GM12801 (cell line): ENCODE measurements around the gene CAMTA1.

Experiments used
- CTCF ChIP-seq: IDR thresholded peaks from one replicate; pipeline ENCODE4 v1.5.1; 2011; ENCODE audit warnings: control low read depth; ENCODE audit not compliant: insufficient read length; ENCODE audit errors: extremely low read depth

The CAMTA1 gene

GRCh38 chr1:7250176-7250575 is 464.9 kb downstream of the CAMTA1 start:
- TF ChIP-seq CTCF = no peak

- TF ChIP-seq CTCF = no peak
These were observed 465.6 kb downstream of the CAMTA1 start for GRCh38 chr1:7250597-7251453.

- no peak for TF ChIP-seq CTCF
These were observed 466.2 kb downstream of the CAMTA1 start for GRCh38 chr1:7251454-7251800.

GRCh38 chr1:7252411-7253117 is 467.3 kb downstream of the CAMTA1 start:
- TF ChIP-seq CTCF = no peak

GRCh38 chr1:7253118-7253480 is 467.8 kb downstream of the CAMTA1 start:
- no peak for TF ChIP-seq CTCF

- no peak for TF ChIP-seq CTCF
These were observed 468.8 kb downstream of the CAMTA1 start for GRCh38 chr1:7253988-7254587.

- no peak for TF ChIP-seq CTCF
These were observed 470.2 kb downstream of the CAMTA1 start for GRCh38 chr1:7255303-7256058.
